ENCODE data around the gene PTGFRN.

- TF ChIP-seq CTCF (IDR thresholded peaks at IDR 0.05; ENCODE audit: low read length) (no peak), EZH2 (optimal IDR thresholded peaks at IDR 0.05; ENCODE audit: low read depth, low read length) (no peak), EZH2phosphoT487 (IDR thresholded peaks at IDR 0.05; ENCODE audit: low read length) (no peak)
Measured at GRCh38 chr1:117017648-117018047, 107.9 kb downstream of the PTGFRN start.
